ENCODE results near the gene FZD7. TPM values are rescaled to one million over a fixed set of nuclear protein-coding genes. Genes with fewer than 3 reads are reported as not detected.

FZD7 gene
- total RNA-seq, 4 donors from 2014 or later = 10.1 to 23.6 (median 10.9) TPM

DNA sequence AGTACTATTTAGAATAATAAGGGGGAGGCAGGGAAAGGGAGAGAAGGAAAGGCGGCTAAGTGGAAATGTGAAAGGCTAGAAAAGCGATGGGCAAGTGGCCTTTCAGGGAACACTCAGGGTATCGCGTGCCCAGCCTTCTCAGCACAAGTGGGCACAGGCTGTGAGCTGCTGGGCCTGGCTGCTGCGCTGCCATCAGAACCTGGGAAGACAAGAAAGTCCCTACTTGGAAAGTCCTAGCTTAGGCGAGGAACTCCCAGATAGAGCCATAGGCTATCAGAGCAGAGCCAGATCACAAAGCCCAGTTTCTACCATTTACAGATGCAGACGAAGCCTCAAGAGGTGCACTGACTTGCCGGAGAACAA is 9.8 kb upstream of the FZD7 start:
- H3K27ac ChIP-seq = no peak overlapping the region
- H3K9me3 ChIP-seq = no peaks in the 10 kb centered on the region
- WGBS, 2 donors = 65 to 81% methylated on average over 8 of the region's 8 CpGs
- TF ChIP-seq CTCF (IDR thresholded peaks at IDR 0.05) (no peak), POLR2A (IDR thresholded peaks at IDR 0.05) (no peak)
- intact Hi-C loops (cut with DNase I) = no loop called here
- no peak overlapping the region for H3K4me3 ChIP-seq (replicated peaks in 1 of 3)
- no peaks in the 10 kb centered on the region for H3K27me3 ChIP-seq
- no peaks in the 10 kb centered on the region for H3K36me3 ChIP-seq
- H3K4me1 ChIP-seq = peaks cover 0 to 4% of the 10 kb centered on the region in 2 donors
- peak; percentile 34 to 55 for DNase-seq

GRCh38 chr2:202024871-202025270 is 8.8 kb upstream of the FZD7 start:
- Histone ChIP-seq H3K9me3 (no peaks in the 10 kb centered on the region), H3K4me1 (peaks cover 0 to 4% of the 10 kb centered on the region in 2 donors), H3K27me3 (no peaks in the 10 kb centered on the region), H3K4me3 (replicated peaks in 1 of 3) (no peak overlapping the region), H3K36me3 (no peaks in the 10 kb centered on the region), H3K27ac (no peak overlapping the region)
- DNase-seq = no peak
- intact Hi-C loops (cut with DNase I) = no loop called here
- TF ChIP-seq CTCF (IDR thresholded peaks at IDR 0.05) = no peak
- TF ChIP-seq POLR2A (IDR thresholded peaks at IDR 0.05) = no peak
- 90 to 94% methylated on average over 9 of the region's 9 CpGs for WGBS, 2 donors

- no peak for DNase-seq
- intact Hi-C loops (cut with DNase I) = no loop called here
- H3K9me3 ChIP-seq = no peaks in the 10 kb centered on the region
- TF ChIP-seq POLR2A (IDR thresholded peaks at IDR 0.05) (no peak), CTCF (IDR thresholded peaks at IDR 0.05) (no peak)
- no peak overlapping the region for H3K27ac ChIP-seq
- no peak overlapping the region for H3K4me3 ChIP-seq (replicated peaks in 1 of 3)
- H3K36me3 ChIP-seq = no peaks in the 10 kb centered on the region
- H3K27me3 ChIP-seq = no peaks in the 10 kb centered on the region
- H3K4me1 ChIP-seq = peaks cover 0 to 4% of the 10 kb centered on the region in 2 donors
- 75 to 81% methylated on average over 5 of the region's 5 CpGs for WGBS, 2 donors
Observed at GRCh38 chr2:202025816-202026215, 7.8 kb upstream of the FZD7 start.

DNA sequence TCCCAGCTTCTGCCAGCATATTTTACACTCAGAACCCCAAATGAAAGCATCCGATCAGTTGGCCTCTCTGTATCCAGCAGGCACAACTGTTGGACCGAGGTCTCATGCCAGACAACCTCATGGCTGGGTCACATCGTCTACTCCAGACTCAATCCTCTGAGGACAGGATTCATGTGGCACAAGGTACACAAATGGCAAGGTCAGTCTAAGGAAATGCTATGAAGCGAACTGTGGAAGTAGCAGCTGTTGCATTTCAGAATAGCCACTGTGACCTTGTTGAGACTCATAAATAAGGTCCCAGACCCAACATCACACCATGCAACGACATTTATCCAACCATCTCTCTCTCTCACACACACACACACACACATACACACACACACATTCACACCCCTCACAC is 7.1 kb upstream of the FZD7 start:
- DNase-seq = no peak

DNA sequence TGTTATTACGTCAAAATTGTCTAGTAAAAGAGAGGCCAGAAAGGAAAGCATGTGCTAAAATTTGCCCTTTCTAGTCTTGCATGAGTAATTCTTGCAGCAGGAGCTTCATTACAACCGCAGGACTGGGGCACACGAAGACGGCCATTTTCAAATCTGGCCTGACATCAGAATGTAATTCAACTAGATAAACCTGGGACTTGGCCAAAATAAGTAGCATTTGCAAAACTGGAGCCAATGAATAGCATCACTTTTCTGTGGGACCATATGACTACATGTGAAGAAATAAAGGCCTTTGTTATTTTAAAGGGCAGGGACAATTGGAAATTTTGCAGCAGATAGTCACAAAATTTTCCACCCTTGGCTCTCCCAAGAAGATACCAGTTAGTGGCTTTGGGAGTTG is 3.0 kb upstream of the FZD7 start:
- no peak for DNase-seq
- WGBS, 2 donors = 85 to 94% methylated on average over 4 of the region's 4 CpGs
- Histone ChIP-seq H3K27ac (no peak overlapping the region), H3K4me1 (peaks cover 13 to 15% of the 10 kb centered on the region in 2 donors), H3K27me3 (no peaks in the 10 kb centered on the region), H3K9me3 (no peaks in the 10 kb centered on the region), H3K36me3 (no peaks in the 10 kb centered on the region), H3K4me3 (replicated peaks in 1 of 3) (no peak overlapping the region)
- intact Hi-C loops (cut with DNase I) = loop anchor here (5.0 kb wide), 1 partner anchor 248 kb away; the partner anchor contains the start of gene ALS2
- TF ChIP-seq POLR2A (IDR thresholded peaks at IDR 0.05) (no peak), CTCF (IDR thresholded peaks at IDR 0.05) (no peak)

More for the DNA sequence above, 7.1 kb upstream of the FZD7 start:
- H3K4me1 ChIP-seq = peaks cover 0 to 4% of the 10 kb centered on the region in 2 donors
- H3K27ac ChIP-seq = no peak overlapping the region
- H3K9me3 ChIP-seq = no peaks in the 10 kb centered on the region
- WGBS, 2 donors = 92 to 98% methylated on average over 5 of the region's 5 CpGs
- H3K4me3 ChIP-seq (replicated peaks in 1 of 3) = no peak overlapping the region
- intact Hi-C loops (cut with DNase I) = no loop called here
- TF ChIP-seq POLR2A (IDR thresholded peaks at IDR 0.05) (no peak), CTCF (IDR thresholded peaks at IDR 0.05) (no peak)
- no peaks in the 10 kb centered on the region for H3K36me3 ChIP-seq
- H3K27me3 ChIP-seq = no peaks in the 10 kb centered on the region

Data from thyroid gland (tissue), 4 donors.